Suprapubic skin (tissue), 4 donors: ENCODE results near the gene FLRT3. TPM values are rescaled to one million over a fixed set of nuclear protein-coding genes. Genes with fewer than 3 reads are reported as not detected.

Experiments
- DNase-seq, 2 donors: peaks; one replicate each; pipeline ENCODE4 v3.0.0-alpha.2; 2019; ENCODE audit warnings: low spot score in 2 of 2
- H3K27ac ChIP-seq: fragments of 200-600 bp; sonication (generic); one replicate; pipeline ENCODE4 v1.5.1; 2019
- H3K27me3 ChIP-seq: fragments of 200-600 bp; sonication (generic); one replicate; pipeline ENCODE4 v1.5.1; 2019
- H3K36me3 ChIP-seq: fragments of 200-600 bp; sonication (generic); one replicate; pipeline ENCODE4 v1.5.1; 2019
- H3K4me1 ChIP-seq: fragments of 200-600 bp; sonication (generic); one replicate; pipeline ENCODE4 v1.5.1; 2019
- H3K4me3 ChIP-seq: fragments of 200-600 bp; sonication (generic); one replicate; pipeline ENCODE4 v1.5.1; 2019; ENCODE audit warnings: mild to moderate bottlenecking
- H3K9me3 ChIP-seq: fragments of 200-600 bp; sonication (generic); one replicate; pipeline ENCODE4 v1.5.1; 2019
- EP300 ChIP-seq: sonication (generic); formaldehyde crosslinking; IDR thresholded peaks from one replicate; pipeline ENCODE4 v1.6.1; 2017; ENCODE audit warnings: antibody characterized with exemption
- POLR2A ChIP-seq, 2 donors: fragments of 450-650 bp; IDR thresholded peaks; one replicate each; pipeline ENCODE4 v1.6.1; 2017; ENCODE audit warnings: antibody characterized with exemption in 2 of 2, mild to moderate bottlenecking in 2 of 2, moderate library complexity in 2 of 2
- POLR2AphosphoS5 ChIP-seq, 3 donors: sonication (generic); formaldehyde crosslinking; IDR thresholded peaks; one replicate each; pipeline ENCODE4 v1.6.1; 2017; ENCODE audit warnings: antibody characterized with exemption in 3 of 3
- WGBS: methylation state at CpG from one replicate; pipeline ENCODE4 v1.1.5; 2018; 5-methylcytosine and 5-hydroxymethylcytosine counted together
- total RNA-seq, 4 donors: library from RNA; depleted of rRNA; stranded (reverse); fragments of >200 nt; gene quantifications; one replicate each; pipeline ENCODE4 v1.1.0, GENCODE V29; 2016
- TF ChIP-seq, protein P1 (sequence below), 2 donors: fragments of 200-600 bp in 1 of 2; fragments of 450-650 bp in 1 of 2; sonication (generic) in 1 of 2; IDR thresholded peaks; one replicate each; pipeline ENCODE4 v1.5.1; 2016 to 2019; ENCODE audit warnings: antibody characterized with exemption in 2 of 2, mild to moderate bottlenecking in 1 of 2, moderate library complexity in 1 of 2

Gene FLRT3
- total RNA-seq: 10 to 100 TPM; 10.1 to 36.6 (median 21.9) TPM

DNA sequence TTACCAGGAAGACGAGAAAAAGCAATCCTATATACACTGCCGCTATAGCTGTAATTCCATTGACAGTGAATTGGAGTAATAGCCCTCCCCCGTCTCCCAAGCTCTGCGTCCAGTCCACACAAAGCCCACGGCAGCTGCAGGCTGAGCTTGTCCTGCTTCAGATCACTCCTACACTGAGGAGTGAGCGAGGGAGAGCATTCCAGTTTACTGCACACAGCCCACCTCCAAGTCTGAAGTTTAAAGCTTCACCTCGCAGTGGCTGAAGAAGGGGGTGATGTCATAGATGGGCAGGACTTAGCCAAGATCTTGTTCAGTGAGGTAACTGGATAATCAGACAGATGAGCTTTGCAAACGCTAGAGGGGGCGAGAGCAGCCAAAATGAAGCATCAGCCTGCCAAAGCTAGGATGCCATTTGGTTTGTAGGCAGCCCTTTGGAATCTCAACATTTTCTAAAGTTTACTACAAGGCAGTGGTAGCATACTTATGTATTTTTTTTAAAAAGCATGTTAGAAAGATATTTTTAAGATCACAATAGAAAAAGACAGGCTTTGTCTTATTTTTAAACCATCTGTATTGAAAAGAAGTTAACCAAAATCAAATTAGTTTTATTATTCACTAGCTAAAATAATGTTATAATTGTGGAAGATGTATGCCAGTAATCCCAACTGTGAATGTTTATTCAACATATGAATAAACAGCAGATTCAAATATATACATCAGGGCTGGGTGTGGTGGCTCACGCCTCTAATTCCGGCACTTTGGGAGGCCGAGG, at the start of gene FLRT3:
Gene FLRT3, minus strand, starts transcription at position 213 of the 772 bp plus-strand sequence. CDS start 10,106 bp downstream, outside the sequence.
- Histone ChIP-seq H3K36me3 (no peaks in the 10 kb centered on the region), H3K27ac (peak within 1 kb of the TSS; percentile 33), H3K4me1 (peaks cover 6% of the 10 kb centered on the region), H3K9me3 (no peaks in the 10 kb centered on the region), H3K4me3 (peak within 1 kb of the TSS; percentile 52), H3K27me3 (no peaks in the 10 kb centered on the region)
- 28% methylated on average over 12 of the region's 12 CpGs for WGBS
- peak in 1 of 2 donors; percentile 64 for DNase-seq
- no peak for TF ChIP-seq EP300
- no peak for TF ChIP-seq POLR2A (IDR thresholded peaks at IDR 0.05)
- peak in 1 of 3 donors; percentile 58 for TF ChIP-seq POLR2AphosphoS5 (IDR thresholded peaks at IDR 0.05)
- TF ChIP-seq, protein P1, sequence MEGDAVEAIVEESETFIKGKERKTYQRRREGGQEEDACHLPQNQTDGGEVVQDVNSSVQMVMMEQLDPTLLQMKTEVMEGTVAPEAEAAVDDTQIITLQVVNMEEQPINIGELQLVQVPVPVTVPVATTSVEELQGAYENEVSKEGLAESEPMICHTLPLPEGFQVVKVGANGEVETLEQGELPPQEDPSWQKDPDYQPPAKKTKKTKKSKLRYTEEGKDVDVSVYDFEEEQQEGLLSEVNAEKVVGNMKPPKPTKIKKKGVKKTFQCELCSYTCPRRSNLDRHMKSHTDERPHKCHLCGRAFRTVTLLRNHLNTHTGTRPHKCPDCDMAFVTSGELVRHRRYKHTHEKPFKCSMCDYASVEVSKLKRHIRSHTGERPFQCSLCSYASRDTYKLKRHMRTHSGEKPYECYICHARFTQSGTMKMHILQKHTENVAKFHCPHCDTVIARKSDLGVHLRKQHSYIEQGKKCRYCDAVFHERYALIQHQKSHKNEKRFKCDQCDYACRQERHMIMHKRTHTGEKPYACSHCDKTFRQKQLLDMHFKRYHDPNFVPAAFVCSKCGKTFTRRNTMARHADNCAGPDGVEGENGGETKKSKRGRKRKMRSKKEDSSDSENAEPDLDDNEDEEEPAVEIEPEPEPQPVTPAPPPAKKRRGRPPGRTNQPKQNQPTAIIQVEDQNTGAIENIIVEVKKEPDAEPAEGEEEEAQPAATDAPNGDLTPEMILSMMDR (IDR thresholded peaks at IDR 0.05): peak; percentile 40 to 66

GRCh38 chr20:14386726-14387125, 49.3 kb upstream of the FLRT3 start:
- Histone ChIP-seq H3K9me3 (peaks cover 8% of the 10 kb centered on the region), H3K36me3 (no peaks in the 10 kb centered on the region), H3K27ac (no peak overlapping the region), H3K4me1 (no peaks in the 10 kb centered on the region), H3K27me3 (no peaks in the 10 kb centered on the region), H3K4me3 (no peak overlapping the region)
- TF ChIP-seq POLR2AphosphoS5 (IDR thresholded peaks at IDR 0.05) (no peak), EP300 (no peak), POLR2A (IDR thresholded peaks at IDR 0.05) (no peak)
- TF ChIP-seq, protein P1 (IDR thresholded peaks at IDR 0.05): no peak
- DNase-seq: no peak
- WGBS: 93% methylated on average over 4 of the region's 4 CpGs

GRCh38 chr20:14385176-14385740, 47.8 kb upstream of the FLRT3 start:
- Histone ChIP-seq H3K27me3 (no peaks in the 10 kb centered on the region), H3K36me3 (no peaks in the 10 kb centered on the region), H3K27ac (no peak overlapping the region), H3K4me3 (no peak overlapping the region), H3K9me3 (peaks cover 8% of the 10 kb centered on the region), H3K4me1 (no peaks in the 10 kb centered on the region)
- no peak for DNase-seq
- 88% methylated on average over 2 of the region's 2 CpGs for WGBS
- no peak for TF ChIP-seq POLR2A (IDR thresholded peaks at IDR 0.05)
- TF ChIP-seq, protein P1 (IDR thresholded peaks at IDR 0.05): no peak
- TF ChIP-seq POLR2AphosphoS5 (IDR thresholded peaks at IDR 0.05): no peak
- no peak for TF ChIP-seq EP300

- no peak overlapping the region for H3K27ac ChIP-seq
- no peaks in the 10 kb centered on the region for H3K36me3 ChIP-seq
- WGBS: 15% methylated on average over 1 of the region's 1 CpG
- no peaks in the 10 kb centered on the region for H3K4me1 ChIP-seq
- no peaks in the 10 kb centered on the region for H3K27me3 ChIP-seq
- TF ChIP-seq POLR2A (IDR thresholded peaks at IDR 0.05): no peak
- no peak for TF ChIP-seq POLR2AphosphoS5 (IDR thresholded peaks at IDR 0.05)
- no peak for TF ChIP-seq EP300
- TF ChIP-seq, protein P1 (IDR thresholded peaks at IDR 0.05): no peak
- H3K4me3 ChIP-seq: no peak overlapping the region
- DNase-seq: no peak
- peaks cover 8% of the 10 kb centered on the region for H3K9me3 ChIP-seq
These were observed 47.2 kb upstream of the FLRT3 start for GRCh38 chr20:14384416-14385175.

- 59% methylated on average over 5 of the region's 5 CpGs for WGBS
- no peaks in the 10 kb centered on the region for H3K27me3 ChIP-seq
- no peak overlapping the region for H3K27ac ChIP-seq
- TF ChIP-seq EP300 (no peak), POLR2AphosphoS5 (IDR thresholded peaks at IDR 0.05) (no peak), POLR2A (IDR thresholded peaks at IDR 0.05) (no peak)
- TF ChIP-seq, protein P1 (IDR thresholded peaks at IDR 0.05): no peak
- DNase-seq: no peak
- H3K4me1 ChIP-seq: no peaks in the 10 kb centered on the region
- no peak overlapping the region for H3K4me3 ChIP-seq
- peaks cover 8% of the 10 kb centered on the region for H3K9me3 ChIP-seq
- no peaks in the 10 kb centered on the region for H3K36me3 ChIP-seq
These were observed 45.9 kb upstream of the FLRT3 start for GRCh38 chr20:14383335-14383734.
